CD4-positive, alpha-beta T cell treated with Interleukin-15 for 4 hours (primary cell): ENCODE data around the gene OR51M1.
"Not testable (repeated sequence)": the region's sequence is repeated elsewhere in the genome, so short reads cannot be mapped to it uniquely, and the experiment has no call there.

Experiments used
- DNase-seq: peaks from one replicate; pipeline ENCODE4 v3.0.0-alpha.2; 2020; ENCODE audit warnings: low spot score

The OR51M1 gene, protein sequence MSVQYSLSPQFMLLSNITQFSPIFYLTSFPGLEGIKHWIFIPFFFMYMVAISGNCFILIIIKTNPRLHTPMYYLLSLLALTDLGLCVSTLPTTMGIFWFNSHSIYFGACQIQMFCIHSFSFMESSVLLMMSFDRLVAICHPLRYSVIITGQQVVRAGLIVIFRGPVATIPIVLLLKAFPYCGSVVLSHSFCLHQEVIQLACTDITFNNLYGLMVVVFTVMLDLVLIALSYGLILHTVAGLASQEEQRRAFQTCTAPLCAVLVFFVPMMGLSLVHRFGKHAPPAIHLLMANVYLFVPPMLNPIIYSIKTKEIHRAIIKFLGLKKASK

DNA sequence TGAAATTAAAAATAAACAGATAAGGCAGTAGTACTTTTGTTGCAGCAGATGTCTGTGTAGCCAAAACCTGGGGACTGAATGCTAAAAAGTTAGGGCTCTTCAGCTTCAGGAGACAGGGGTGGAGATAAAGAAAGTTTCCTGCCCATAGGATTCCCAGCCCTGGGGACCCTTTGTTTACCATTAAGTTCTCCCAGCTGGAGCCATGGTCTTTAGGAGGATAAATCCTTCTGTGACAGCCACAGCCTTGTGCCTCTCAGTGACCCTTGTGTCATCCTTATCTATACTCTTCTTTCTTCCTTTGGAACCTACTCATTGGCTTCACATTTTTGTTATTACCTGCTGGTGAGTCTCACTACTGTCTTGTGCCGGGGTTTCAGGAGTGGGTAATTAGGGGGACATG is at the start of gene OR51M1:
OR51M1 (plus strand) TSS at position 237 of the 400 bp plus-strand sequence. CDS start 5,587 bp downstream, outside the sequence.
- DNase-seq: no peak

DNA sequence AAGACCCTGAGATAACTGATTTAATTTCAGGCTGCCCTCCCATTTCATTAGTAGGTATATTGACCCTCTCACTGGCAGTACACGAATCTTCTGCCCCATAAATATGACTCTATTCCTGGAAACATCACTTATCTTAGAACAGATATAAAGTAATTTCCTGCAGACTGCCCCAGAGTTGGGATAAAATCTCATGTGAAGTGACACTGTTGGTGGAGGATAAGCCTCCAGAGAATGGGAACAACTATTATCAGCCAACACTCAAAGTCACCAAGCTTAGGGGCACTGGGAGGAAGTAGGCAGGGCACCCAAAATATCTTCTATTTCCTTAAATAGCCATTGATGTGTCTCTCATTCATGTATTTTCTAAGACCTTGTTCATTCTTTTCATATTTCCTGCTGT is 48.4 kb upstream of the OR51M1 start:
- DNase-seq: no peak

DNA sequence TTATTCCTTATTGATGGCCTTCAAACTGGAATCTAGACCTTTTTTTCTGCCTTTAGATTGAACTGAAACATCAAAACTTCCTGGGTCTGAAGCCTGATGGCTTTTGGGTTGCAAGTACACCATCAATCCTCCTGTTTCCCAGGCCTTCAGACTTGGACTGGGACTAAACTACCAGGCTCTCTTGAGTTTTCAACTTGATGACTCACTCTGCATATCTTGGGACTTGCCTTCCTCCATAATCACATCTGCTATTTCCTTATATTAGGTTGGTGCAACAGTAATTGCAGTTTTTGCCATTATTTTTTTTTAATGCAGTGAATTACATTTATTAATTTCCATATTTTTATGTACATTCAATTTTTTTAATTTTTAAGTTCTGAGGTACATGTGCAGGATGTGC is 47.3 kb upstream of the OR51M1 start:
- no peak for DNase-seq

GRCh38 chr11:5337253-5337652 is 46.4 kb upstream of the OR51M1 start:
- not testable (repeated sequence) for DNase-seq

DNA sequence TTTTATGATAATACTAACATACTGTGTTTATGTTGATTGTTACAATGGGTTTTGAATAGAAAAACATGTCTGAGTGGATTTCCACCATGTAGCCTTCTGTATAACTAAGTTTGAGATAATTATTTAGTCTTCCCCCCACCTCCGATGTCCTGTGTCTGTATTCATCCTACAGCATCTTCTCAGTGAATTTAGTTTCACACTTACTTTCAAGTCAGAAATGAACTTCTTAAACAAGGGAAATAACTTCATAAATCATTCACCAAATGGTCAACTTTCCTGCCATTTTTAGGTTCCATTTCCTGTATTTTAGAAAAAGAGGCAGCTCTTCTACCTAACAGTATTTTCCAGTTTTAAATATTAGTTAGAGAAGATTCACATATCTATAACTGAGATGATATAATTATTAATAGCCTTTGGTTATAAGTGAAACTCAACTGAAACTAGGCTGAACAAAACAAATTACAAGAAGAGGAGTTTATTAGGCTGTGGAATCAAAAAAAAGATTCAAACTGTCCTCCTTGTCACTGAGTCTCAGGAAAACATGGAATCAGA is 43.8 kb upstream of the OR51M1 start:
- DNase-seq: no peak

GRCh38 chr11:5343474-5344335 is 39.9 kb upstream of the OR51M1 start, which contains the start of gene OR51B5:
TSS of gene OR51B5 (minus strand) at chr11:5343524. CDS start at chr11:5343524, 0 bp downstream.
- DNase-seq: no peak

- no peak for DNase-seq
Observed at GRCh38 chr11:5345831-5346230, 37.8 kb upstream of the OR51M1 start.

- DNase-seq: no peak
Observed at GRCh38 chr11:5348551-5349194, 34.9 kb upstream of the OR51M1 start.

- DNase-seq: no peak
Observed at GRCh38 chr11:5349550-5349949, 34.1 kb upstream of the OR51M1 start.

GRCh38 chr11:5351208-5351607 is 32.4 kb upstream of the OR51M1 start, which contains the start of gene OR51B6:
TSS of gene OR51B6 (plus strand) at chr11:5351508. CDS start at chr11:5351508, 0 bp downstream.
- no peak for DNase-seq

GRCh38 chr11:5356031-5356430 is 27.6 kb upstream of the OR51M1 start:
- DNase-seq: not testable (repeated sequence)

- no peak for DNase-seq
Observed at GRCh38 chr11:5362017-5362625, 21.5 kb upstream of the OR51M1 start.

DNA sequence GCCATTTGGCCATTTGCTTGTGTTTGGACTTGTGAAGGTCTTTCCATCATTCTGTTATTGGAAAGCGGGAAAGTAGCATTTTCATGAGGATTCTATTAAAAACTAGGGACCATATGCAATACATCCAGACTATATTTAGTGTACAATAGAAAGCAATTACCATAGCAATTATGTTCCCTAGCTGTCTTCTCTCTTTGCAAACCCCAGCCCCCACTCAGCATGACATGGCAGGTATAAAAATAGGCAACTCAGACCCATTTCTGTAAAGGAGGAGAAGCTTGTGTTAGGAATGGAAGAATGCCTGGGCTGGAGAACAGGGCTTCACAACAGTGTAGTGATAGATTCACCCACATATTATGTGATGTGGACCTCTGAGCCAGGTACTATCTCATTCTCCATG is 19.9 kb upstream of the OR51M1 start:
- DNase-seq: no peak

DNA sequence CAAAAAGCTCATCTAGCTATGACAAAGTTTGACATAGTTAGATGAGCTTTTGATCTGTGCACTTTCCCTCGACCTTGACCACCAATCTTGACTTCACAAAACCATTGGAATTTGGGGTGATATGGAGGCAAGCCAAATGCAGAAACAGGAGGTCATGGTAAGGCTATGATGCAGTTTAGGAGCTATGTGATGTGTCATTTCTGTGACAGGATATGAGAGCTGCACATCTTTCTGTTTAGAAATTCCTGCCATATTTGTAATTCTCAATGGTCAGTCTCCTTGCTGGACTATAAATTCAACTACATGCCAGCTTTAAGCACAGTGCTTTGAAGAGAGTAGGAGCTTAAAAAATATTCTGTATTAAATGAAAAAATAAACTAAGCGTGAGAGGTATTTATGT is 19.4 kb upstream of the OR51M1 start:
- no peak for DNase-seq

- not testable (repeated sequence) for DNase-seq
Observed at GRCh38 chr11:5366365-5366764, 17.2 kb upstream of the OR51M1 start.

DNA sequence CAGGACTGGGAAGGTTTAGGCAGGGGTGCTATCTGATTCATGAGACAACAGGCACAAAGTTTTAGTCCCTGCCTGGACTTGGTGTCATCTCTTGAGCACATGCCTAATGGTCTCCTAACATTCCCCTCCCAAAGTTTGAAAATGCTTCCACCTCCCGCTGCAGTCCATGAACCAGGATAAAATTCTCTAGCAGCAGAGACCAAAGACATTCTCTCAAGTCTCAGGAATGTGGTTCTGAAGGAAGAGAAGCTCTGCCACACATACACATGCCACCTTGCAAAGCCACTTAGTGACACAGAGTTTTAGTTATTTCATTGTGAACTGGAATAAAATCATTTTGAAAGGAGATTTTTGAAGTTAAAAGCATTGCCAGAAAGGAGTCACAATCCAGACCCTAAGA is 16.8 kb upstream of the OR51M1 start:
- DNase-seq: no peak

GRCh38 chr11:5367448-5368074 is 16.1 kb upstream of the OR51M1 start:
- DNase-seq: no peak

GRCh38 chr11:5368502-5369043 is 15.0 kb upstream of the OR51M1 start:
- no peak for DNase-seq

DNA sequence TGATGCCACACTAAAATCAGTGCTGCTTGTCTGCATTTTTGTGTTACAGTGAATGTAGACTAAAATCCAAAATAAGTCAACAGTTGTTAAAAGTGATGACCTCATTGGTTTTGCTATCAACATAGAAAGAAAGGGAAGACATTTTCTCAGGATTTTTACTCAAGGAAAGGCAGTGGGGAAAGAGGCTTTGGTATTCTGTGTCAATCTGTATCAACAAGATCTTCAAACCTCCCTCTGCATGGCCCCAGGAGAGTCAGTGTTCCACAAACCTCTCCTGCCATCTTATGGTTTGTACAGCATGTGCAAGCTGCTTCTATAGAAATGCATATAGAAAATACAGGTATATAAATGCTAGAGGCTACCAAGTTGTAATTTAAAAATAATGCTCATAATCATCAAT is 13.8 kb upstream of the OR51M1 start:
- no peak for DNase-seq

DNA sequence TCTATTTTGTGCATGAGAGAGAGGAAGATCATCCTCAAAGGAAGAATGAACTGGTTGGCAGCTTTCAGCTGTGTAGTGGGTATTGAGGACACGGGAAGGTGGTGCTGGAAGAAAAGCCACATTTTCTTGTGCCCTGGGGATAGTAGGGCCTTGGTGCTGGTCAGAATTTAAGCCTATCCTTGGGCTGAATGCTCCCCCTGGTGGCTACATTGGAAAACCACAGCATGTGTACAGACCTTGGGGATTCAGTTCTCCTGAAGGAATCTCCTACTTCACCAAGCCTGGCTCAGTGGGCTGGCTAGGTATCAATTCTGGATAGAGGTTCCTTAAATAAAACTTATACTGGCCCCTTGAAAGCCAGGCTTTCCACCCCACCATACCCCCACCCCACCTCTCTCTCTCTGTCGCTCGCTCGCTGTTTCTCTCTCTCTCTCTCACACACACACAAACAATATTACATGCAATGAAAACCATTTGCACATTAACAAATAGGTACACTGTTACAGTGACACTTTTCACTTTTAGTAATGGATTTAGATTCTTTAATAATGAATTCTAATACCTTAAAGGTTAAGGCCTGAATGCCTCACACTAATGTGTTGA is 2.8 kb upstream of the OR51M1 start:
- peak; percentile 14 for DNase-seq

GRCh38 chr11:5384335-5384734 is 723 bp downstream of the OR51M1 start:
- no peak for DNase-seq
